ENCODE data around the gene TRRAP.

- TF ChIP-seq RCOR1 (IDR thresholded peaks at IDR 0.05; ENCODE audit: low read depth, low read length) (no peak), CTCF (IDR thresholded peaks at IDR 0.05) (no peak), USF2 (IDR thresholded peaks at IDR 0.05) (no peak), JUN (IDR thresholded peaks at IDR 0.05) (no peak), POLR2A (IDR thresholded peaks at IDR 0.05; ENCODE audit: low read length) (no peak)
- TF ChIP-seq, protein P1, sequence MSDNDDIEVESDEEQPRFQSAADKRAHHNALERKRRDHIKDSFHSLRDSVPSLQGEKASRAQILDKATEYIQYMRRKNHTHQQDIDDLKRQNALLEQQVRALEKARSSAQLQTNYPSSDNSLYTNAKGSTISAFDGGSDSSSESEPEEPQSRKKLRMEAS (IDR thresholded peaks at IDR 0.05) = no peak
- TF ChIP-seq, protein P2, sequence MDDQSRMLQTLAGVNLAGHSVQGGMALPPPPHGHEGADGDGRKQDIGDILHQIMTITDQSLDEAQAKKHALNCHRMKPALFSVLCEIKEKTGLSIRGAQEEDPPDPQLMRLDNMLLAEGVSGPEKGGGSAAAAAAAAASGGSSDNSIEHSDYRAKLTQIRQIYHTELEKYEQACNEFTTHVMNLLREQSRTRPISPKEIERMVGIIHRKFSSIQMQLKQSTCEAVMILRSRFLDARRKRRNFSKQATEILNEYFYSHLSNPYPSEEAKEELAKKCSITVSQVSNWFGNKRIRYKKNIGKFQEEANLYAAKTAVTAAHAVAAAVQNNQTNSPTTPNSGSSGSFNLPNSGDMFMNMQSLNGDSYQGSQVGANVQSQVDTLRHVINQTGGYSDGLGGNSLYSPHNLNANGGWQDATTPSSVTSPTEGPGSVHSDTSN (IDR thresholded peaks at IDR 0.05) = no peak
- TF ChIP-seq, protein P3, sequence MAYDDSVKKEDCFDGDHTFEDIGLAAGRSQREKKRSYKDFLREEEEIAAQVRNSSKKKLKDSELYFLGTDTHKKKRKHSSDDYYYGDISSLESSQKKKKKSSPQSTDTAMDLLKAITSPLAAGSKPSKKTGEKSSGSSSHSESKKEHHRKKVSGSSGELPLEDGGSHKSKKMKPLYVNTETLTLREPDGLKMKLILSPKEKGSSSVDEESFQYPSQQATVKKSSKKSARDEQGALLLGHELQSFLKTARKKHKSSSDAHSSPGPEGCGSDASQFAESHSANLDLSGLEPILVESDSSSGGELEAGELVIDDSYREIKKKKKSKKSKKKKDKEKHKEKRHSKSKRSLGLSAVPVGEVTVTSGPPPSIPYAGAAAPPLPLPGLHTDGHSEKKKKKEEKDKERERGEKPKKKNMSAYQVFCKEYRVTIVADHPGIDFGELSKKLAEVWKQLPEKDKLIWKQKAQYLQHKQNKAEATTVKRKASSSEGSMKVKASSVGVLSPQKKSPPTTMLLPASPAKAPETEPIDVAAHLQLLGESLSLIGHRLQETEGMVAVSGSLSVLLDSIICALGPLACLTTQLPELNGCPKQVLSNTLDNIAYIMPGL (CRISPR knock-in tag; IDR thresholded peaks at IDR 0.05; ENCODE audit: borderline replicate concordance) = no peak
Measured at GRCh38 chr7:99016196-99016595, 137.9 kb downstream of the TRRAP start.
